Prostate gland (tissue), 2 donors: ENCODE data around the gene PDE6B. TPM values are rescaled to one million over a fixed set of nuclear protein-coding genes. Genes with fewer than 3 reads are reported as not detected.

Experiments
- DNase-seq: peaks from one replicate; pipeline ENCODE4 v3.0.0-alpha.2; 2019; ENCODE audit warnings: low spot score
- H3K27ac ChIP-seq, 2 donors: fragments of 200-600 bp; sonication (generic); 2 replicates each; pipeline ENCODE4 v1.5.1; 2017 to 2019
- H3K27me3 ChIP-seq: fragments of 200-600 bp; sonication (generic); replicated peaks from 2 replicates; pipeline ENCODE4 v1.5.1; 2019; ENCODE audit not compliant: insufficient read depth
- H3K36me3 ChIP-seq, 2 donors: fragments of 200-600 bp; sonication (generic); 1 replicate in 1 of 2; 2 replicates in 1 of 2; pipeline versions ENCODE4 v1.5.1 to v1.8.1; 2017 to 2019
- H3K4me1 ChIP-seq: fragments of 200-600 bp; sonication (generic); replicated peaks from 2 replicates; pipeline ENCODE4 v1.5.1; 2019
- H3K4me3 ChIP-seq, 2 donors: fragments of 200-600 bp; sonication (generic); 2 replicates each; pipeline ENCODE4 v1.5.1; 2017 to 2019
- H3K9me3 ChIP-seq: fragments of 200-600 bp; sonication (generic); 2 replicates; pipeline ENCODE4 v1.5.1; 2017
- POLR2A ChIP-seq: fragments of 450-650 bp; IDR thresholded peaks from one replicate; pipeline ENCODE4 v1.6.1; 2016; ENCODE audit warnings: antibody characterized with exemption, mild to moderate bottlenecking
- POLR2AphosphoS5 ChIP-seq: sonication (generic); formaldehyde crosslinking; IDR thresholded peaks from one replicate; pipeline ENCODE4 v1.6.1; 2017; ENCODE audit warnings: antibody characterized with exemption
- WGBS: methylation state at CpG from one replicate; pipeline ENCODE4 v1.1.5; 2018; 5-methylcytosine and 5-hydroxymethylcytosine counted together
- intact Hi-C: fragments of 100-400 bp; cut with DNase I; formaldehyde crosslinking; loops from one replicate; pipeline ENCODE4 v1.14.2; 2022
- total RNA-seq, 2 donors: library from RNA; depleted of rRNA; stranded (reverse); fragments of >200 nt; gene quantifications; one replicate each; pipeline ENCODE4 v1.1.0, GENCODE V29; 2016
- TF ChIP-seq, protein P1 (sequence below), 4 experiments: fragments of 200-600 bp in 2 of 4; fragments of 450-650 bp in 2 of 4; sonication (generic) in 2 of 4; IDR thresholded peaks; 1 replicate in 3 of 4; 2 replicates in 1 of 4; pipeline ENCODE4 v1.5.1; 2016 to 2019; ENCODE audit warnings: antibody characterized with exemption in 4 of 4, mild to moderate bottlenecking in 2 of 4, moderate library complexity in 2 of 4

PDE6B gene
- total RNA-seq, 2 donors from 2014 or later, result 8.0 to 9.3 TPM

DNA sequence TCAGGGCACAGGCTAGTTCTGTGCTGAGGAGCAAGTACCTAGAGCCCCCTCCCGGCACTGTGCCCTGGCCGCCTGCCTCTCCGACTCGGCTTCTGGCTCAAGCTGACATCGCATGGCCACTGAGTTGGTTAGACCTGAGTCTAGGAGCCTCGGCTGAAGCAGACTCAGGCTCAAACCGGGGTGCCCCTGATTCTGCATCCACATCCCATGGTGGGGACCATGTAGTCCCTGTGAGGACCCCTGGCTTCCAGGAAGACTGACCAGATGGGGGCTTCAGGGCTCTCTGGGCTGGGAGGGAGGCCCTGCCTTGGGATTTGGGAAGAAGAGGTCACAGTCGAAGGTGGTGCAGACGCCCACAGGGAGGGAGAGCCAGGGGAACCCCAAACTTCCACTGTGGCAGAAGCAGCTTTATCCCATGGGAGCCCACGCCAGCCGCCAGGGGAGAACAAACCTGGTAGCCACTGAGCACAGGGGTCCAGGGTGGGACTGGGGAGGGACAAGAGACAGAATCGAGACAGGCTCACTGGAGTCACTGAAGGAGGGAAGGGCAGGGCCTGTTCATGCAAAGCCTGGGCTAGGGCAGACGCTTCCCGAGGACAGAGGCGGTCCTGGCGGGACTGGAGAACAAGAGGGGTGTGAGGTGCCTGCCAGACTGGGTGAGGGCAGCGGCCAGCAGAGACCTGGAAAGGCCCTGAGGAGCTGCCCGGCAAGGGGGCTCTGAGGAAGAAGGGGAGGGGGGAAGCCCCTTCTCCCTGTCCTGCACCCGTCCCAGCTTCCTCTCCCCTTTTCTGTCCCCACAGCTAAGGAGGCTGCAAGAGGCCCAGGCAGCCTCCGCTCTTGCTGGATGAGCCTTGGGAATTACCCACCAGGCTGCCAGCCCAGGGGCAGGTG is 1.1 kb downstream of the PDE6B start:
- Histone ChIP-seq H3K27ac (no peak overlapping the region), H3K4me1 (no peaks in the 10 kb centered on the region), H3K9me3 (no peaks in the 10 kb centered on the region), H3K27me3 (no peaks in the 10 kb centered on the region), H3K36me3 (no peaks in the 10 kb centered on the region), H3K4me3 (no peak overlapping the region)
- no peak for TF ChIP-seq POLR2A
- no peak for TF ChIP-seq POLR2AphosphoS5
- TF ChIP-seq, protein P1, sequence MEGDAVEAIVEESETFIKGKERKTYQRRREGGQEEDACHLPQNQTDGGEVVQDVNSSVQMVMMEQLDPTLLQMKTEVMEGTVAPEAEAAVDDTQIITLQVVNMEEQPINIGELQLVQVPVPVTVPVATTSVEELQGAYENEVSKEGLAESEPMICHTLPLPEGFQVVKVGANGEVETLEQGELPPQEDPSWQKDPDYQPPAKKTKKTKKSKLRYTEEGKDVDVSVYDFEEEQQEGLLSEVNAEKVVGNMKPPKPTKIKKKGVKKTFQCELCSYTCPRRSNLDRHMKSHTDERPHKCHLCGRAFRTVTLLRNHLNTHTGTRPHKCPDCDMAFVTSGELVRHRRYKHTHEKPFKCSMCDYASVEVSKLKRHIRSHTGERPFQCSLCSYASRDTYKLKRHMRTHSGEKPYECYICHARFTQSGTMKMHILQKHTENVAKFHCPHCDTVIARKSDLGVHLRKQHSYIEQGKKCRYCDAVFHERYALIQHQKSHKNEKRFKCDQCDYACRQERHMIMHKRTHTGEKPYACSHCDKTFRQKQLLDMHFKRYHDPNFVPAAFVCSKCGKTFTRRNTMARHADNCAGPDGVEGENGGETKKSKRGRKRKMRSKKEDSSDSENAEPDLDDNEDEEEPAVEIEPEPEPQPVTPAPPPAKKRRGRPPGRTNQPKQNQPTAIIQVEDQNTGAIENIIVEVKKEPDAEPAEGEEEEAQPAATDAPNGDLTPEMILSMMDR (IDR thresholded peaks at IDR 0.05), result no peak
- intact Hi-C loops, result no loop called here
- 61% methylated on average over 16 of the region's 20 CpGs for WGBS
- DNase-seq, result no peak

DNA sequence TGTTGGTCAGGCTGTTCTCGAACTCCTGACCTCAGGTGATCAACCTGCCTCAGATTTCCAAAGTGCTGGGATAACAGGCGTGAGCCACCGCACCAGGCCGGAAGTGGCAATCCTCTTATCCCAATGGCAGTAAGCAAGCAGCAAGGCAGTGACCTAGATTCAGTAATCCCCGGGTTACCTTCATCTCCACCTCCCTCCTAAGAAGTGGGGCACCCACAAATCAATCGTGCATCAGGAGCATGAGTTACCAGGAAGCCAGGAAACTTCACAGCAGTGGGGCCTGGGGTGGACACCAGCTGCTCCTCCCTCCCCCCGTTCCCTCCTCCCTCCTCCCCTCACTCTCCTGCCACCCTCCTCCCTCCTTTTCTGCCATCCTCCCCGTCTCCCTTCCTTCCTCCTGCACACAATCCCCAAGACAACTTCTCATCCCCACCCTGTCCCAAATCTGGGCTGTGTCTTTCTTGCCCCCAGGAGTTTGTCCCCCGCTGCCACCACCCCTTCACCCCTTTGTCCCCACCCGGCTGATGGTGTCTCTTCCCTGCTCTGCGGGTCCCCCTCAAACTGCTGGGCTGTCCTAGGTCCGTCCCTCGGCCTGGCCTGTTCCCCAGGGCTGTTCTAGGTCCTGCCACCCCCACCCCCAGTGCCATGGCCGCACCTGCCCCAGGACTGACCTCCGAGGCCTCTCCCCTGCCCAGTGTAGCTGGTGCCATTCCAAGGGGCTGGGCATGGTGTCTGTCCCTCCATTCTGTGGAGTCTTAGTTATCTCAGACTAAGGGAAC is 2.2 kb downstream of the PDE6B start:
- 79% methylated on average over 14 of the region's 15 CpGs for WGBS
- intact Hi-C loops, result no loop called here
- H3K27me3 ChIP-seq, result no peaks in the 10 kb centered on the region
- H3K36me3 ChIP-seq, result no peaks in the 10 kb centered on the region
- no peaks in the 10 kb centered on the region for H3K9me3 ChIP-seq
- no peaks in the 10 kb centered on the region for H3K4me1 ChIP-seq
- H3K4me3 ChIP-seq, result no peak overlapping the region
- H3K27ac ChIP-seq, result no peak overlapping the region
- TF ChIP-seq POLR2AphosphoS5 (no peak), POLR2A (no peak)
- TF ChIP-seq, protein P1 (IDR thresholded peaks at IDR 0.05), result no peak
- no peak for DNase-seq

DNA sequence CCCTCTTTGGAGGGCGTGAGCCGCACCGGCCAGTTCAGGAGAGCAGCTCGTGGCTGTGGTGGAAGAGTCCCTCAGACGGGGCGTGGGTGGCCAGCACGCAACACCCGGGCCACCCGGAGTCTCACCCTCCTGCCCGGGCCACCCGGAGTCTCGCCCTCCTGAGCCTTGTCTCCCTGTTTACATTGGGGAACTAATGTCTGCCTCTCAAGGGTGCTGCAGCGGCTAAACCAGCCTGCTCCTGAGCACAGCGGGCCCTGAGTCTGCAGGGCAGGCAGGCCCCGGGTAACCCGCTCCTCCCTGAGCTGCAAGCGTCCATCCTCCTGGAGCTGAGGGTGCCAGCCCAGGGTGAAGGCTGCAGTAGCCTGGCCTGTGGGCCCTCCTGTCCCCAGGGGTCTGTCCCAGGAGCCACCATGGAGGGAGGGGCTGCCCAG is 3.0 kb downstream of the PDE6B start:
- TF ChIP-seq, protein P1 (IDR thresholded peaks at IDR 0.05), result no peak
- TF ChIP-seq POLR2A (no peak), POLR2AphosphoS5 (no peak)
- WGBS, result 89% methylated on average over 15 of the region's 17 CpGs
- H3K4me3 ChIP-seq, result no peak overlapping the region
- no peaks in the 10 kb centered on the region for H3K4me1 ChIP-seq
- no peak overlapping the region for H3K27ac ChIP-seq
- no peaks in the 10 kb centered on the region for H3K9me3 ChIP-seq
- no peaks in the 10 kb centered on the region for H3K27me3 ChIP-seq
- H3K36me3 ChIP-seq, result no peaks in the 10 kb centered on the region
- no peak for DNase-seq
- intact Hi-C loops, result no loop called here

DNA sequence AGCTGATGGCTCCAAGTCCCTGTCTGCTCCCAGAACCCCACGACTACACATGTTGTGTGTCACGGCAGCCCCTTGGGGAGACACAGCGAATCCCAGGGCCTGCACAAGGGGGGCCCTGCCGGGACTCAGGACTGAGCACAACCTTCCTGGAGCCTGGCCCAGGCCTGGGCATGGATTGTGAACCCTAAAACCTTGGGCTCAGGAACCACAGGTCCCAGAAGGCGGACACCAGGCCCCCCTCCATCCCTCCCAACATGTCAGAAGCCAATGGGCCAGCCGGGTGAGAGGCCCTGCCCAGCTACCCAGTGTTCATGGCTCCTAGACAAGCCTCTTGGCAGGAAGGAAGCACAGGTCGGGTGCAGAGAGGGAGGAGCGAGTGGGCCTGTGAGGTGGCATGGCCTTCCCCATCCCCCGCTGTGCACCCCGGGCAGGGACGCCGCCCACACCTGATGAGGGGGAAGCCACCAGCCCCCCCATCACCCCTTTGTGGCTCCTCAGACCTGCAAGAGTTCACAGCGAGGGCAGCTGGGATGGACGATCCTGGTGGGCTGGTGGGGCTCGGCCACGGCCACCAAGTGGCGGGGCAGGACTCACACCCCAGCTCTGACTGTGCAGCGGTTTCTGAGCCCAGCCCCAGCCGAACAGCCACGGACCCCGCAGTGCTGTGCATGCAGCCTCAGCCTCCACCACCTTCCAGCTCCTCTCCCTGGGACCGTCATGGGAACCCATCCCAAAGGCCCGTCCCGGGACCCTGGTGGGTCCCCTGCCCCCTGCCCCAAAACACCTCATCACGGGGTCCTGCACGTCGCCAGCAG is 3.7 kb downstream of the PDE6B start:
- Histone ChIP-seq H3K36me3 (no peaks in the 10 kb centered on the region), H3K9me3 (no peaks in the 10 kb centered on the region), H3K27me3 (no peaks in the 10 kb centered on the region), H3K4me1 (no peaks in the 10 kb centered on the region), H3K4me3 (no peak overlapping the region), H3K27ac (no peak overlapping the region)
- WGBS, result 85% methylated on average over 16 of the region's 27 CpGs
- intact Hi-C loops, result no loop called here
- no peak for DNase-seq
- TF ChIP-seq POLR2A (no peak), POLR2AphosphoS5 (no peak)
- TF ChIP-seq, protein P1 (IDR thresholded peaks at IDR 0.05), result no peak
